HUES64 (cell line): ENCODE results near the gene ACVR1C. TPM values are rescaled to one million over a fixed set of nuclear protein-coding genes. Genes with fewer than 3 reads are reported as not detected.

ENCODE experiments used
- H3K27ac ChIP-seq: 2 replicates; pipeline ENCODE4 v1.7.0; 2013; ENCODE audit warnings: low read depth, low read length, inconsistent platforms
- H3K27me3 ChIP-seq: 2 replicates; pipeline ENCODE4 v1.6.1; 2013; ENCODE audit warnings: mild to moderate bottlenecking, low read length; ENCODE audit not compliant: insufficient read depth
- H3K36me3 ChIP-seq: 2 replicates; pipeline ENCODE4 v1.6.1; 2013; ENCODE audit warnings: mild to moderate bottlenecking, low read length; ENCODE audit not compliant: insufficient read depth
- H3K4me1 ChIP-seq: 2 replicates; pipeline ENCODE4 v1.6.1; 2013; ENCODE audit warnings: mild to moderate bottlenecking, low read length, moderate library complexity; ENCODE audit not compliant: insufficient read depth
- H3K4me3 ChIP-seq: 2 replicates; pipeline ENCODE4 v1.5.1; 2013; ENCODE audit warnings: mild to moderate bottlenecking, low read length, moderate library complexity
- H3K9ac ChIP-seq: 2 replicates; pipeline ENCODE4 v1.6.1; 2013; ENCODE audit warnings: mild to moderate bottlenecking, low read depth, low read length
- H3K9me3 ChIP-seq: 2 replicates; pipeline ENCODE4 v1.6.1; 2013; ENCODE audit warnings: low read depth, low read length; ENCODE audit not compliant: insufficient read depth
- WGBS: fragments of 150-250, 120-280 bp; methylation state at CpG from one replicate; pipeline ENCODE4 v1.1.7; 2013; ENCODE audit warnings: missing lambda C conversion rate; 5-methylcytosine and 5-hydroxymethylcytosine counted together
- polyA plus RNA-seq, 2 experiments: library from polyadenylated mRNA; stranded (reverse); fragments of 50-300 nt; gene quantifications; one replicate each; pipeline ENCODE4 v1.2.3, GENCODE V29; 2013

Gene ACVR1C
- polyA plus RNA-seq (2013, experiment 1 of 2): 0.25 TPM
- 0.51 TPM for polyA plus RNA-seq (2013, experiment 2 of 2)

- WGBS: under 1% methylated on average over 77 of the region's 79 CpGs
- Histone ChIP-seq H3K4me1 (no peaks in the 10 kb centered on the region), H3K36me3 (no peaks in the 10 kb centered on the region), H3K27me3 (peaks cover 60% of the 10 kb centered on the region), H3K9me3 (no peaks in the 10 kb centered on the region), H3K9ac (no peak within 1 kb of the TSS), H3K27ac (no peak within 1 kb of the TSS), H3K4me3 (peak within 1 kb of the TSS; percentile 72)
These were observed at the start of gene ACVR1C for GRCh38 chr2:157628477-157629415. TSS of gene ACVR1C (minus strand) at chr2:157628864. CDS start at chr2:157628644, 220 bp downstream.

DNA sequence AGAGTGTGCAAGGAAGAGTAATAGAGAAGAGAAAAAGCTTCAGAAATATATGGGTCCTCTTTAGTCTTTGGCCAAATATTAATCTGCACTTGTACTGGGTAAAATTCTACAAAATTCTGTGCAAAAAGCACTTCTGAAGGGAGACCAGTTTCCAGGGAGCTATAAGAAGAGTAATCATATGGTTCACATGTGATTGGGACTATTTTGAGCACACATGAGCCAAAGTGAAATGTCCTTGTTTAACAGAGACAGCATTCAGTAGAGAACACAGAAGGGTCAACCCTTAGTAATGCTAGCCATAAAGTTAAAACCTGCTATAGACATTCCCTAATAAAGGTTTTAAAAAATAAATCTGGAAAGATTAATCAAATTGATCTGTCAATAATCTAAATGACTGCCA lies 49.3 kb upstream of the ACVR1C start:
- no peaks in the 10 kb centered on the region for H3K4me1 ChIP-seq
- no peak overlapping the region for H3K4me3 ChIP-seq

GRCh38 chr2:157672129-157672528 lies 43.5 kb upstream of the ACVR1C start:
- Histone ChIP-seq H3K4me3 (no peak overlapping the region), H3K27me3 (no peaks in the 10 kb centered on the region), H3K9ac (no peak overlapping the region), H3K4me1 (no peaks in the 10 kb centered on the region), H3K27ac (no peak overlapping the region), H3K9me3 (no peaks in the 10 kb centered on the region), H3K36me3 (no peaks in the 10 kb centered on the region)
- WGBS: 95% methylated on average over 9 of the region's 10 CpGs

More for the DNA sequence above, 49.3 kb upstream of the ACVR1C start:
- no peaks in the 10 kb centered on the region for H3K36me3 ChIP-seq
- H3K9me3 ChIP-seq: no peaks in the 10 kb centered on the region
- H3K27me3 ChIP-seq: peaks cover 51% of the 10 kb centered on the region
- no peak overlapping the region for H3K27ac ChIP-seq
- no peak overlapping the region for H3K9ac ChIP-seq

DNA sequence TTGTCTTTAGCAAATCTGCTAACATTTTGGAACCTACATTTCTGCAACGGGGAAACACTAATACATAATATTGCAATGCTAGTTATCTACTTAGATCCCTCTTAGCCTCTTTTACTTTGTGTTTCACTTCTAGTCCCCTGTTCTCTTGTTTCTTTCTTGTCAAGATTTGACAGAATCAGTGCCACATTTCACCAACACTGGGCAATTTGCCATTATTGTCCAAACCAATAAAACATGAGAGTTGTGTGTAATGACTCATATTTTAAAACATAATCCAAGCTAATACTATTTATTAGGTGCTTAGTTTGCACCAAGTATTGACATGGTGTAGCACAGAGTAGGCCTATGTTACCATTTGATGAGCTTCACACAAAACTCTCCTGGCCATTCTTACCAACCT lies 33.7 kb upstream of the ACVR1C start:
- Histone ChIP-seq H3K9me3 (no peaks in the 10 kb centered on the region), H3K27me3 (no peaks in the 10 kb centered on the region; the same call in 1 of the 2 replicates), H3K36me3 (no peaks in the 10 kb centered on the region), H3K9ac (no peak overlapping the region), H3K4me1 (no peaks in the 10 kb centered on the region), H3K4me3 (no peak overlapping the region), H3K27ac (no peak overlapping the region)
- 88% methylated on average over 1 of the region's 1 CpG for WGBS

DNA sequence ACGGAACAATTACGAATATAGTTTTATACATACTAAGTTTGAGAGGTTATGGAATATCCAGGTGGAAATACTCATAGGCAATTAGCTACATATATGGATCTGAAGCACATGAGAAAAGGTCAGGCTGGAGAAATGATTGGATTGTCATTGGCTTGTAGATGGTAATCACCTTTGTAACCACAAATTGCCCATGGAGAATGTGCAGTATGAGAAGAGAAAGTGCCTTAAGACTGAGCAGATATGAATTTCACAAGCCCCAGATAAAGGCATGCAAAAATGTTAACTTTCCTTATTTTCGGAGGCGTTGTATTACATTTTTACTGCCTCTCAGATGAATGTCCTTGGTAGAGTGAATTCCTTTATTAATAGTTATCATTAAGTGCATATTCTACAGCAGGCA lies 33.1 kb upstream of the ACVR1C start:
- H3K9ac ChIP-seq: no peak overlapping the region
- no peak overlapping the region for H3K27ac ChIP-seq
- H3K27me3 ChIP-seq: no peaks in the 10 kb centered on the region; the same call in 1 of the 2 replicates
- WGBS: 97% methylated on average over 3 of the region's 4 CpGs
- H3K36me3 ChIP-seq: no peaks in the 10 kb centered on the region
- H3K4me1 ChIP-seq: no peaks in the 10 kb centered on the region
- H3K4me3 ChIP-seq: no peak overlapping the region
- H3K9me3 ChIP-seq: no peaks in the 10 kb centered on the region

GRCh38 chr2:157657858-157658257 lies 29.2 kb upstream of the ACVR1C start:
- 89% methylated on average over 1 of the region's 1 CpG for WGBS
- Histone ChIP-seq H3K9ac (no peak overlapping the region), H3K9me3 (no peaks in the 10 kb centered on the region), H3K27ac (no peak overlapping the region), H3K27me3 (no peaks in the 10 kb centered on the region; the same call in 1 of the 2 replicates), H3K4me3 (no peak overlapping the region), H3K4me1 (no peaks in the 10 kb centered on the region), H3K36me3 (no peaks in the 10 kb centered on the region)

GRCh38 chr2:157657101-157657500 lies 28.4 kb upstream of the ACVR1C start:
- Histone ChIP-seq H3K27me3 (no peaks in the 10 kb centered on the region; the same call in 1 of the 2 replicates), H3K27ac (no peak overlapping the region), H3K9me3 (no peaks in the 10 kb centered on the region), H3K9ac (no peak overlapping the region), H3K4me1 (no peaks in the 10 kb centered on the region), H3K4me3 (no peak overlapping the region), H3K36me3 (no peaks in the 10 kb centered on the region)
- 67% methylated on average over 4 of the region's 4 CpGs for WGBS

DNA sequence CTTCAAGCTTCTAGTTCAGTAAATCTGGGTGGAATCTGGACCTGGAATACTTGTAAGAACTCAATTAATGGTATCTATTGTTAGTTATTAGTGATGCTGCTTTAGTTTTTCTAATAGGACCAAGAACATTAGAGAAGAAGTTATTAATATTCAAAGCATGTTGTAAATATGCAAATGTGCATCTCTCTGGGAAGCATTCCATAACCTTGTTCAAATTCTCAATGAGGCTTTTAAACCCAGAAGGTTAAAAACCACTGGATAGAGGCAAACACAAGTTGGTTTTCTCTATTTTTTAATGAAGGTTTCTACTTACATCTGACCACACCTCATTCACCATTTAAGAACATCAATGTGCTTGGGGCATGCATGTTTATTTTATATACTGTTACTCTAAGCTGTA lies 16.1 kb upstream of the ACVR1C start:
- H3K4me3 ChIP-seq: no peak overlapping the region
- no peaks in the 10 kb centered on the region for H3K9me3 ChIP-seq
- H3K4me1 ChIP-seq: no peaks in the 10 kb centered on the region
- H3K36me3 ChIP-seq: no peaks in the 10 kb centered on the region
- no peaks in the 10 kb centered on the region for H3K27me3 ChIP-seq
- H3K27ac ChIP-seq: no peak overlapping the region
- no peak overlapping the region for H3K9ac ChIP-seq

- Histone ChIP-seq H3K9ac (no peak overlapping the region), H3K4me1 (no peaks in the 10 kb centered on the region), H3K9me3 (no peaks in the 10 kb centered on the region), H3K4me3 (no peak overlapping the region), H3K27ac (no peak overlapping the region), H3K36me3 (no peaks in the 10 kb centered on the region), H3K27me3 (peaks cover 29% of the 10 kb centered on the region)
- WGBS: 96% methylated on average over 1 of the region's 2 CpGs
These were observed 3.2 kb upstream of the ACVR1C start for GRCh38 chr2:157631861-157632260.

- no peak overlapping the region for H3K27ac ChIP-seq
- no peaks in the 10 kb centered on the region for H3K4me1 ChIP-seq
- peaks cover 60% of the 10 kb centered on the region for H3K27me3 ChIP-seq
- no peaks in the 10 kb centered on the region for H3K9me3 ChIP-seq
- H3K9ac ChIP-seq: no peak overlapping the region
- WGBS: 10% methylated on average over 30 of the region's 31 CpGs
- H3K4me3 ChIP-seq: peak overlapping the region; percentile 72
- H3K36me3 ChIP-seq: no peaks in the 10 kb centered on the region
These were observed 829 bp downstream of the ACVR1C start for GRCh38 chr2:157627594-157628476.

DNA sequence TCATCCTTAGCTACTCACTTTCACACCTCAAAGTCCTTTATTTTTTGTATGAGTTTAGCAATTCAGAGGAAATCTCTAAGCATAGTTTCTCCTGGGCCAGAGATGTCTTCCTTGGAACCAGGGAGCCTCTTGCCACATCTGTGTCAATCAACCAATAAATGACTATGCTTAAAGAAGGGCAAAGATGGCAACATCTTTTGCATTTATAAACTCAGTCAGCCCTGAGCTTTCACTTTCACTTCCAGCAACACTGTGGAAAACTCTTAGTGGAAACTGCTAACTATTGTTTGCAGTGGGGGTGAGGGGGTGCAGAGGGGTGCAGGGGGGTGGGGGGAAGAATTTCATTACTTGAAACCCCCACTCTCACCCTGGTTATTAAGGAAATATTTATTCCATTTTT lies 3.4 kb downstream of the ACVR1C start:
- Histone ChIP-seq H3K36me3 (no peaks in the 10 kb centered on the region), H3K27me3 (peaks cover 61% of the 10 kb centered on the region), H3K27ac (no peak overlapping the region), H3K4me3 (no peak overlapping the region), H3K9ac (no peak overlapping the region), H3K9me3 (no peaks in the 10 kb centered on the region), H3K4me1 (no peaks in the 10 kb centered on the region)
